ENCODE data around the gene SLC2A3.
"Not testable (repeated sequence)": the region's sequence is repeated elsewhere in the genome, so short reads cannot be mapped to it uniquely, and the experiment has no call there.

DNA sequence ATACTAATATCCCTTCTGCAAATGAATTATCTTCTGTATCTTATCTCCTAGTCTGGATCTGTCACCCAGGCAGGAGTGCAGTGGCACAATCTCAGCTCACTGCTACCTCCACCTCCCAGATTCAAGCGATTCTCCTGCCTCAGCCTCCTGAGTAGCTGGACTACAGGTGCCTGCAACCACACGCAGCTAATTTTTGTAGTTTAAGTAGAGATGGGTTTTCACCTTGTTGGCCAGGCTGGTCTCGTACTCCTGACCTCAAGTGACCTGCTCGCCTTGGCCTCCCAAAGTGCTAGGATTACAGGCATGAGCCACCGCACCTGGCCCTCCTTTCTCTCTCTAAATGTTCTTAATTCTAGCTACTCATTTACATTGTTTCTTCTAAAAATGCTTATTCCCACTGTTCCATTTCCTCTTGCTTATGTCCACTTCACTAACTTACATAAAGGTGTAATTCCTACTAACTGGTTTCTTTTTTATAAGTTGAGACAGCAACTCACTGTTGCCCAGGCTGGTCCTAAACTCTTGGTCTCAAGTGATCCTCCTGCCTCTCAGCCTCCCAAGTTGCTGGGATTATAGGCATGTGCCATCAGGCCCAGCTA is 9.8 kb downstream of the SLC2A3 start:
- TF ChIP-seq, protein P1, sequence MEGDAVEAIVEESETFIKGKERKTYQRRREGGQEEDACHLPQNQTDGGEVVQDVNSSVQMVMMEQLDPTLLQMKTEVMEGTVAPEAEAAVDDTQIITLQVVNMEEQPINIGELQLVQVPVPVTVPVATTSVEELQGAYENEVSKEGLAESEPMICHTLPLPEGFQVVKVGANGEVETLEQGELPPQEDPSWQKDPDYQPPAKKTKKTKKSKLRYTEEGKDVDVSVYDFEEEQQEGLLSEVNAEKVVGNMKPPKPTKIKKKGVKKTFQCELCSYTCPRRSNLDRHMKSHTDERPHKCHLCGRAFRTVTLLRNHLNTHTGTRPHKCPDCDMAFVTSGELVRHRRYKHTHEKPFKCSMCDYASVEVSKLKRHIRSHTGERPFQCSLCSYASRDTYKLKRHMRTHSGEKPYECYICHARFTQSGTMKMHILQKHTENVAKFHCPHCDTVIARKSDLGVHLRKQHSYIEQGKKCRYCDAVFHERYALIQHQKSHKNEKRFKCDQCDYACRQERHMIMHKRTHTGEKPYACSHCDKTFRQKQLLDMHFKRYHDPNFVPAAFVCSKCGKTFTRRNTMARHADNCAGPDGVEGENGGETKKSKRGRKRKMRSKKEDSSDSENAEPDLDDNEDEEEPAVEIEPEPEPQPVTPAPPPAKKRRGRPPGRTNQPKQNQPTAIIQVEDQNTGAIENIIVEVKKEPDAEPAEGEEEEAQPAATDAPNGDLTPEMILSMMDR (IDR thresholded peaks at IDR 0.05): not testable (repeated sequence)
- TF ChIP-seq POLR2AphosphoS5, POLR2A (IDR thresholded peaks at IDR 0.05): not testable (repeated sequence)

Data from transverse colon (tissue), 4 donors.